GM19452 (cell line): ENCODE results near the gene FAM151A.
"Not testable (repeated sequence)": the region's sequence is repeated elsewhere in the genome, so short reads cannot be mapped to it uniquely, and the experiment has no call there.

Experiments
- ATAC-seq: cut with Tn5 transposase; IDR thresholded peaks from one replicate; pipeline ENCODE4 v1.9.1; 2021; ENCODE audit not compliant: unreplicated experiment

Gene FAM151A

DNA sequence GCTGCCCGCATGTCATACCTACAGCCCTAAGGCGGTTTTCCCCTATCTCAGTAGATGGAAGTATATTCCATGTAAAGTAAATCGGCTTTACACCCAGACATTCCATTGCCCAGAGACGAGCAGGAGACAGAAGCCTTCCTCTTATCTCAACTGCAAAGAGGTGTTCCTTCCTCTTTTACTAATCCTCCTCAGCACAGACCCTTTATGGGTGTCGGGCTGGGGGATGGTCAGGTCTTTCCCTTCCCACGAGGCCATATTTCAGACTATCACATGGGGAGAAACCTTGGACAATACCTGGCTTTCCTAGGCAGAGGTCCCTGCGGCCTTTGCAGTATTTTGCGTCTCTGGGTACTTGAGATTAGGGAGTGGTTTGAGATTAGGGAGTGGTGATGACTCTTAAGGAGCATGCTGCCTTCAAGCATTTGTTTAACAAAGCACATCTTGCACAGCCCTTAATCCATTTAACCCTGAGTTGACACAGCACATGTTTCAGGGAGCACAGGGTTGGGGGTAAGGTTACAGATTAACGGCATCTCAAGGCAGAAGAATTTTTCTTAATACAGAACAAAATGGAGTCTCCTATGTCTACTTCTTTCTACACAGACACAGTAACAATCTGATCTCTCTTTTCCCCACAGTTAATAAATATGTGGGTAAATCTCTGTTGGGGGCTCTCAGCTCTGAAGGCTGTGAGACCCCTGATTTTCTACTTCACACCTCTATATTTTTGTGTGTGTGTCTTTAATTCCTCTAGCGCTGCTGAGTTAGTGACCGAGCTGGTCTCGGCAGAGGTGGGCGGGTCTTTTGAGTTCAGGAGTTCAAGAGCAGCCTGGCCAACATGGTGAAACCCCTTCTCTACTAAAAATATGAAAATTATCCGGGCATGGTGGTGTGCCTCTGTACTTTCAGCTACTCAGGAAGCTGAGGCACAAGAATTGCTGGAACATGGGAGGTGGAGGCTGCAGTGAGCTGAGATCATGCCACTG, 13.4 kb upstream of the FAM151A start:
- not testable (repeated sequence) for ATAC-seq

DNA sequence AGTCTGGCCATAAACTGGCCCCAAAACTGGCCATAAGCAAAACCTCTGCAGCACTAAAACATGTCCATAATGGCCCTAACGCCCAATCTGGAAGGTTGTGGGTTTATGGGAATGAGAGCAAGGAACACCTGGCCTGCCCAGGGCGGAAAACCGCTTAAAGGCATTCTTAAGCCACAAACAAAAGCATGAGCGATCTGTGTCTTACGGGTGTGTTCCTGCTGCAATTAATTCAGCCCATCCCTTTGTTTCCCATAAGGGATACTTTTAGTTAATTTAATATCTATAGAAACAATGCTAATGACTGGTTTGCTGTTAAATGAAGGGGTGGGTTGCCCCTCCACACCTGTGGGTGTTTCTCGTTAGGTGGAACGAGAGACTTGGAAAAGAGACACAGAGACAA, 12.5 kb upstream of the FAM151A start:
- ATAC-seq: not testable (repeated sequence)

DNA sequence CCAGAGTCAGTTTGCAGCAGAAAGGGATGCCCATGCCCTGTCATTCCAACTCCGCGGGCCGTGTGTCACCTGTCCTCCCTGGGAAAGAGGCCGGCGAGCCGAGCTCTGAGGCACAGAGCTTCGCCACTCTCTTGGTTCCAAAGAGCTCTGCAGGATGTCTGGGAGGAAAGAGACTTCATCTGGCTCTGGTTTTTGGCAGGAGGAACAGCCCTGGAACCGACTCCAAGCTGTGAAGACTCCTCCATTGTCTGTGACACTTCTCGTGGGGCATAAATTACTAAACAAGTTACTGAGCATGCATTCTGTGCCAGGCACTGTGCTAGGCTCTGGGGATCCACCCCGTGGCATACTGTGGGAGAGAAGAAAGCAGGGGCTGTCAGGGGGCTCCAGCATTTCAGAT, 3.9 kb upstream of the FAM151A start:
- ATAC-seq: no peak

DNA sequence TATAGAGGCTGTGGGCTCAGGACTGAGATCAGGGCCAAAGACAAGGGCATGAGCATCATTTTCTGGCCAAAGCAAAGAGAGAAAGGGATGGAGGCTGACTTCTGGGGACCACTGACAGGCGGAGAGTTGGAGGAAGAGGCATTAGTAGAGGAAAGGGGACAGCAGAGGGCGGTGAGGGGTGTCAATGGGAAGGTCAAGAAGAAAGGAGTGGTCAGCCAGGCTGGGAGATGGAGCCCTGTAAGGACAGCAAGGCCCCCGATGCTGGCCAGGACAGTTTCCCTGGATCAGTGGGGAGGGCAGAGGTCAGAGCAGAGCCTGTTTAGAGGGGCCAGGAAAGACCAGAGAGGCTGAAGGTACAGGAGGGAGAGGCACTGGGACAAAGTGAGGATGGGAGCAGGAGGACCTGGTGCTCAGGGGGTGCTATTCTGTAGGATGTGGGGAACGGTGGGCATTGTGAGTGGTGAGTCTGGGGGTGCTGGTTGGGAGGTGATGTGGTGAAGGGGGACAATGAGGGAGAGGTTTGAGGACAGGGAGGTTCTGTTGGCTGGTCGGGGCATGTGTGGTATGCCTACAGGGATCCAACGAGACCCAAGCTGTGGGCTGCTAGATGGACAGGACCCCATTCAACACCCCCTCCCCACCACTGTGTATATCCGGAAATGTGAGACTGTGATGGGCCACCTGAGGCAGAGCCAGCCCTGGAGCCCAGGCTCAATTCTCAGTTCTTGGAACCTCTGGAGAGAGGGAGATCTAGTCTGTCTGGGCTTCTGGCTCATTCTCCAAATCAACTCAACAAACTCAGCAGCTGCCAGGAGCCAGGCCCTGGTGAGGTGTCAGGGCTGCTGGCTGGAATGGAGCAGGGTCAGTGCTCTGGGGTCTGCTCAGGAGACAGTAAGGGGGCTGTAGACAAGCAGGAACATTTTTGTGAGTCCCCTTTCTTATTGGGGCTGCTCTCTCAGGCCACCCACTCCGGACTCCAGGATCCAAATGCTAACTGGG, 1.4 kb upstream of the FAM151A start:
- ATAC-seq: no peak

DNA sequence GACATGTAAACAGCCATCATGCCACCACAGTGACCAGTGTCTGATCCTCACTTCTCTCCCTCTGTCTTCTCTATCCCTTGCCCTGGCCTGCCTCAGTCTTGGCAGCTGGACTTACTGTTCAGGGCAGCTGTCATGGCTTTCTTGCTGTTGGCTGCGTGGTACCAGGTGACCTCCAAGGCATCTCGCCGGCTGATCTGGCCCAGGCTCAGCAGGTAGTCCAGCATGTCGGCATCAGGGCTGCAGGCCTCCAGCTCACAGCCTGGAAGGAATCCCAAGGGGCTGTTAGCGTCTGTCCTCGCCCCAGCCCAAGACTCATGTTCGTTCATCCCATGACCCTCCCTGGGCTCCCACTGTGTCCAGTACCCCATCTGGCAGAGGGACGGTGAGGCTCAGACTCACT, 3.6 kb downstream of the FAM151A start:
- no peak for ATAC-seq

DNA sequence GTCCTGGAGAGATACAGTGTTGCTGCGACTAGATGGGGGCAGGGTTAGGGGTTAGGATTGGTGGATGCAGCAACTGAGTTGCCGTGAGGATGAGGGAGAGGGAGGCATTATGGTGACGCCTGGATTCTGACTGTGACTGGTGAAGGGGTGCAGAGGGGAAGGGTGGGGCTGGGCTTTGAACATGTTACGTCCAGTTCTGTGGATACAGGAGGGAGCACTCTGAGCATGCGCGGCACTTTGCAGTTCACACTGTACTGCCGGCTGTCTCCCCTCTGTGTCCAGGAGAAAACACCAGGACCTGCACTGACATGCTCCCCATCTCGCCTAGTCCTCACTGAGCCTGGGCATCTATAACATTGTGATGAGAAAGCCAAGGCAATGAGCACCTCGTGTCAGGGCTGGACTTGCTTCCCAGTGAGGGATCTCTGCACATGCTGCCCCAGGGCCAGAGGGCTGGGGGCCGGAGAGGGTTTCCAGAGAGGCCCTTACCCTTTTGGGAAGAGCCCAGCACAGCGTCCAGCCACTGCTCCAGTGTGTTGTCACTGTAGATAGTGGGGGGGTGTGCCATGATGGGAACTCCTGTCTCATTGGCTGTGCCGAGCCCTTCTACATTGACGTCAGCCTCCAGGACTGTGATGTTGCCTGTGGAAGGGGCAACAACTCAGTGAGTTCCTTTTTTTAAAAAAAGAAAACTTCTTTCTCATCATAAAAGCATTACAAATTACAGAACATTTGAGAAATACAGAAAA, 7.6 kb downstream of the FAM151A start:
- ATAC-seq: no peak

DNA sequence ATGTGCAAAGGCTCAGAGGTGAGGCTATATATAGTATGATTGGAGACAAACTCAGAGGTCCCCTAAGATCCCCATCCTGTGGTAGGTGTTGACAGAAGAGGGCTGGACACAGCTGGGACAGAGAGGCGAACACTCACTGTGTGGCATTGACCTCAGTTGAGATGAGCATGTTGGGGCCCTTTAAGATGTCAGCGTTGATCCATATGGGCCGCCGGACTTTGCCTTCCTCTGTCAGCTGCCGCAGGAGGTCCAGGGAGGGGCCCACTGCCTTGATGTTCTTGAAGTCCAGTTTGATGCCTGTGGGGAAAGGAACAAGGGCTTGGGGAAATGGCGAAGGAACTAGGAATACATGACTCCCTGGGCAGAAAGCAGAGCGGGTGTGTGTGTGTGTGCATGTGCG, 8.8 kb downstream of the FAM151A start:
- no peak for ATAC-seq

DNA sequence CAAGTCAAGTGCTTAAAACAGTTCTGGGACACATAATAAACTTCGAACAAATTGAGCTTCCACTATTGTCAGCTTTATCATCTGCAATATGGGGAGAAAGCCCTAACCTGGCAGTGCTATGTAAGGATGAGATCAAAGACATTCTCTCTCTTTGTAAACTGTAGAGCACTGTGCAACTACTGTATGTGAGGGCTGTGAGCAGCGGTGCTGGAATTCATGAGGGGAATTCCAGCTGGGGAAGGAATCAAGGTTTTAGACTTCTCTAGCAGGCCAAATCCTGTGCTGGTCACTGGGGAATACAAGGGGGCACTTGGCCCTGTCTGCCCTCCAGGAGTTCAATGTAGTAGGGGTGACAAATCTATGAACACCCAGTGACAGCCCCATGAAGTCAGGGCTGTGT, 9.3 kb downstream of the FAM151A start:
- no peak for ATAC-seq

DNA sequence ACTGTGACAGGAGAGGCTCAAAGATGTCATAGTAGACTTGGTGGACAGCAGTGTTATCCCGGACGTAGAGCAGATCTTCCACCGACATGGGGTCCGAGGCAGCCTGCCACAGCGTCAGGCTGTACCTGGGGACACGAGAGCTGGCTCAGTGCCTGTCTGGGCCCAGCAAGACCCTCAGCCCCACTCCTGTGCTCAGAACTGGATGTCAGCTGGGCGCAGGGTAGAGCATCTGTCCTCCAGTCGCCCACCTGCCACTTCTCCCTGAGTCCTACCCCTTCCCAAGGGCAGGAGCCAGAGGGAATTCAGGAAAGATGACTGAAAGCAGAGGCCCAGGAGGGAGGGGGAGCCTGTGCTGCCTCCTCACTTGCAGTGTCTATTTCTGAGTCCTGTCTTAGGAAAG, 11.7 kb downstream of the FAM151A start:
- ATAC-seq: no peak

DNA sequence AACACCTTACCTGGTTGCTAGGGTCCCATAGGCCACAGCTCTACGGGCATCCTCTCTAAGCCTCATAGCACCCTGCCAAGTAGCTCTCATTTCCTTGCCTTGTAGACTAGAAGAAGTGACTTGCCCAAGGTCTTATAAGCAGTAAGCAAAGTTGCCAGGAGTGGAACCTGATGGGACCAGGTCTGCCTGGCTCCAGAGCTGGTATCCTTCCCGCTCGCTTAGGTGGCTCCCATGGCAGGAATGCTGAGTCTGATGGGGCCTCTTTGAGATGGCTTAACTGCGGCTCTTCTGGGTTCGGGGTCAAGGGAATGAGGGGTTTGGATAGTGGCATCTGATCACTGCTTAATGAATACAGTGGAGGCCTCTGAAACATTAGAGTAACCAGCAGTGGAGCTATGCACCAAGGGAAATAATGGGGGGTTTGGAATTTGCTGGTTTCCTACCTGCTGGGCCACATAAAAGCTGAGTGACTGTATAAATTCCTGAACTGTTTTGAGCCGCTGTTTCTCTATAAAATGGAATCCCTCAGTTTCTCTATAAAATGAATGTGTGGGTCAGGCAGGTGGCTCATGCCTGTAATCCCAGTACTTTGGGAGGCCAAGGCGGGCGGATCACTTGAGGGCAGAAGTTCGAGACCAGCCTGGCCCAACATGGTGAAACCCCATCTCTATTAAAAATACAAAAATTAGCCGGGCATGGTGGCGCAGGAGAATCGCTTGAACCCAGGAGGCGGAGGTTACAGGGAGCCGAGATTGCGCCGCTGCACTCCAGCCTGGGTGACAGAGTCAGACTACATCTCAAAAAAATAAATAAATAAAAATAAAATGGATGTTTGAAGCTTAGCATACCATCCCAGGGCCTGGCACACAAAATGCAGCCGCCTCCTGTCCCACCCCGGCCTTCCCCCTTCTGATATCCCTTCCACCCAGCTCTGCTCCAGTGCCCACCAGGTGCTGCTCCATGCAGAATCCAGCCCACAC, 12.4 kb downstream of the FAM151A start:
- ATAC-seq: no peak

DNA sequence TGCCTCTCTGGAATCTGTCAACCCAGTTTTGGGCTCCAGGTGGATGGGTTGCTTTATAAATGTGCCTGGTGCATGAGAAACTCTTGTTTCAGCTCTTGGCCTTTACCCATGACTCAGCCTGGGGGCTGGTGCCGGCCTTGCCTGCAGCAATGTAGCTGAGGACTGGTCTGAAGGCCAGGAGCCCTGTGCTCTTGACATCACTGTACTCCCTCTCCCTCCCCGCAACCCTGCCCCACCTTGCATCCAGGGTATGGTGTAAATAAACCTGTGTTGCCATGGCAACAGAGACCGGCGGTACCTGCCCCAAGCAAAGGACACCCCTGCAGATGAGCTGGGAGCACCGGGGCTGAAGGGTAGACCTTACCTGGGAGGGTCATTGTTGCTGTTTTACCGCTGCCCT, 13.3 kb downstream of the FAM151A start:
- no peak for ATAC-seq

DNA sequence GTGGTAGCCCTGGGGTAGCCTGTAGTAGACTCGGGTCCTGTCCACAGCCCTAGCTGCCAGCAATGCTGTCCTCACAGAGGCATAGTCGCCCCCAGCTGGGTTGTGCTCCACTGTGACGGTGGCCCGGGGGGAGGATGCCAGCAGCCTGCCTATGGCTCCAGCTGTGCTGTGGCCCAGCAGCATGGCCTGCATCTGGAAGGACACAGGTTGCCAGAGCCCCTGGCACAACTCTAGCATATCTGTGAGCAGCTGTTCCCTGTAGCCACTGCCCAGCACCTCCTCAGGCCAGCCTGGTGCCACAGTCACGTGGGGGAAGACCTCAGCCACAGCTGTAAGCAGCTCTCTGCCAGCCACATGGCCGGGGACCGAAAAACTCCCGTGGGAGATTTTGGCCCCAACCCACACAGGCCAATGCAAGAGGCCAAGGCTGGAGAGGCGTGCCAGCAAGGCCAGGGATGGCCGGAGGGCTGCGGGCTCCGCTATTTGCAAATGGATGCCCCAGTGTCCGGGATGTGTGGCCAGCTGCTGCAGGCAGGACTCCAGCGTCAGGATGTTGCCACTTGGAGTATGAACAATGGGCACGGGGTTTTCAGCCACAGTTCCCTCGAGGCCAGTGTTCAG, 13.9 kb downstream of the FAM151A start:
- ATAC-seq: no peak

DNA sequence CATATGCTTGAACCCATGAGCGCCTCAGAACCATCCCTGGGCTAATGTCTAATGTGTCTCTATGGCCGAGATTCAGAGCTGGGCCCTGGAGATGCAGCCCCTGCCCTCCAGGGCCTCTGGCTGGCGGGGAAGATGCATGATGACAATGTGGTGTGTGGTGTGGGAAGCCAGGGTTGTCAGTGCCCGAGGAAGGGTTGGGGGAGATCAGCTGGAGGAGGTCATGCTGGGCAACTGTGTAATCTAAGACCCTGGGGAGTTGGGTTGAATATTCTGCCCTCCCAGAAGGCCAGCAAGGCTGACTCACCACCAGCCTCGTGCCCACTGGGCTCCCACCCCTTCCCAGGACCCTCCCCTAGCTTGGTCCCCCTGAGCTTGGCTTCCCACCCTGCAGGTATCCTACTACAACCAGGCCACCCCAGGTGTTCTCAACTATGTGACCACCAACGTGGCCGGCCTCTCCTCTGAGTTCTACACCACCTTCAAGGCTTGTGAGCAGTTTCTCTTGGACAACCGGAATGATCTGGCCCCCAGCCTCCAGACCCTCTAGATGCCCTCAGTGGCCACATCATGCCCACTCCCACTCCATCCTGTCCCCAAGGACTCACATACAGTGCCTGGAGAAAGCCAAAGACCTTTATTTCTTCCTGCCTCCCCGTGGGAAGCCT, 14.6 kb downstream of the FAM151A start:
- no peak for ATAC-seq

DNA sequence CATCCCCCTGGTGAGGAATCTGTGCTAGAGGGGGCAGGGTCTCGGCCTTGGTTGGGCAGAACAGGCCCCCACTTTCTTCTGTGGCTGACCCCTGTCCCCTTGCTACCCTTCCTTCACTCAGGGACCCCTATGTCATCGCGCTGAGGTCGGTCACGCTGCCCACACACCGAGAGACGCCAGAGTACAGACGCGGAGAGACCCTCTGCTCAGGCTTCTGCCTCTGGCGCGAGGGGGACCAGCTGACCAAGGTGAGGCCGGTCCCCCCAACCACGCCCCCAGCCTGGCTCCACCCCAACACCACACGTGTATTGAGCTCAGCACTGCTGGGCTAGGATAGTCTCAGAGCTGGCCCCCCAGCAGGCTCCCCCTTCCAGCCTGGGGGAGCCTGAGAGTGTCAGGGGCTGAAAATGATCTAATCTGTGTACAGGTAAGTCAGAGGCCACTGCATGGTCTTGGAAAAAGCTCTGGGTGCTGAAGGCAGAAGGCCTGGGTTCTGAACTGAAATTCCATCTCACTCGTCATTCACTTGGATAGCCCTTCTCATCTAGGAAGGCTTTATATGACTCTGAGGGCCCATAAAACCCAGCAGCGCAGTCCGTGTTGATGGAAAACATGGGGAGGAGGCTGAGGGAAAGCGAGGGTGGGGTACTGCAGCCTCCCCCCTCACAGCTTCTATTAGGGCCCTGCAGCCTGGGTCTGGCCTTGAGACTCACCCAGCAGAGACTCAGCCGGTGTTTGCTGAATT, 15.3 kb downstream of the FAM151A start:
- no peak for ATAC-seq

DNA sequence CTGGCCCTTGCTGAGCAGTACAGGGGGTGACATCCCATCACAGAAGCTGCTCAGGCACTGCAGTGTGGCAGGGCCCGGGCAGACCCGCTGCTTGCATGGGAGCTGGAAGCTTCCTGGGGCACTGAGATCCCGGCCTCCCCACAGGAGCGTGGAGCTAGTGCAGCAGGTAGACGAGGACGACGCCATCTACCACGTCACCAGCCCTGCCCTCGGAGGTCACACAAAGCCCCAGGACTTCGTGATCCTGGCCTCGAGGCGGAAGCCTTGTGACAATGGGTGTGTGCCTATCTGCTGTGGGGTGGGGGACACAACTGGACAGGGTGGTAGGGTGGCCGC, 16.4 kb downstream of the FAM151A start:
- ATAC-seq: no peak

DNA sequence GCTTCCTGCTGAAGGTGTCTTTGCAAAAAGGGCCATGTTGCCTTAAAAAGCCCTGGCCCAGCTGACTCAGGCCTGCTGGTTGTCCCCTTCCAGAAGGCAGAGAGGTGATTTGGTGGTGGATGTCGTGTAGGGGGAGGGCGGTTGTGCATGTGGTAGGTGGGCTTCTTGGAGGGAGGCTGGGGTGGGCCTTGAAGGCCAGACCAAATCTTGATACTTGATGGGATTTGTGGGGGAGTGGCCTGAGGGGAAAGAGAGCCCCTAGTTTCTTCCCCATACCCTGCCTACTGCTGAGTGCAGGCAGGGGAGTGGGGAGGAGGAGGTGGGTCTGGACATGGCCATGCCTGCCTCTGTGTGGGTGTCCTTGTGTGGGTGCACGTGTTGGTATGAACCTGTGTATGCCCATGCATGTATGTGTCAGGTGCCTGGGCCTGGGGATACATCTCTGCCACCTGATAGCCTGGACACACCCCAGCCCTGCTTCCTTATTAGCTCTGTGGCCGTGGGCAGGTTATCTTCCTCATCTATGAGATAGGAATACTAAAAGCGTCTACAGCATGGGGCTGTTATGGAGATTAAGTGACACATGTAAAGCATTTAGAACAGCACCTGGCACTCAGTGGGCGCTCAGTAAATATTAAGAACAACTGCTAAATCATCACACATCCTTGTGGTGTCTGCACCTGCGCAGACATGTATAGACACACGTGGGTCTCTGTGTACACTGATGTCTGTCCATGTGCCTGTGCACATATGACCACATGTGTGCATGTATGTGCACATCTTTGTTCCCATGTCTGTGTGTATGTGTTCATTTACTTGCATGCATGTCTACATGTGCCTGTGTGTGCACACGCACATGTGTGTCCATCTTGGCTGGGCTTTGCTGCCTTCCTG, 17.0 kb downstream of the FAM151A start:
- ATAC-seq: no peak
